ENCODE results near the gene TNFRSF18. TPM values are rescaled to one million over a fixed set of nuclear protein-coding genes. Genes with fewer than 3 reads are reported as not detected.

The TNFRSF18 gene
- polyA plus RNA-seq, 1 donor: 0.38 TPM

DNA sequence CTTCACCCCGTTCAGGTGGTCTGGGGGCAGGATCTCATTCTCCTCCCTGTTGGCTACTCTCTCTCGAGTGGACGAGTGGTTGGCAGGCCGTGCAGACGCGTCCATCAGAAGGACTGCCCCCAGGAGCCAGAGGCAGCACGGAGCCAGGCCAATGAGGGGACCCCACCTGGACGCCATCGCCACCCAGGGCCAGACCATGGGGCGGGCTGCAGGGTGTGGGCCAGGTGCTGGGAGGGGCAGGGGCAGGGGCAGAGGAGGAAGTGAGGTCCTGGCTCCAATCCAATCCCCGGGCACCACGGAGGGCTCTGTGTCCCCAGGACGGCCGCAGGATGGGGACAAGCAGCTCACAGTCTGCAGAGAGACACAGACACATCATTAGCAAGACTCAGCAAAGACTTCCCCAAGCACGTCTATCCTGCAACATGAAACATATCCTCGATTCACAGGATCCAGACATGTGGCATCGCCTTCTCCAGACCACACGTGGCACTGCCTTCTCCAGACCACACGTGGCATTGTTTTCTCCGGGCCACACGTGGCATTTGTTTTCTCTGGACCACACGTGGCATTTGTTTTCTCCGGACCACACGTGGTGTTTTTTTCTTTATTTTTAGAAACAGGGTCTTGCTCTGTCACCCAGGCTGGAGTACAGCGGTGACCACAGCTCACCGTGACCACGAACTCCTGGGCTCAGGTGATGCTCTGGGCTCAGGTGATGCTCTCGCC, 22.4 kb upstream of the TNFRSF18 start:
- no peak for DNase-seq

DNA sequence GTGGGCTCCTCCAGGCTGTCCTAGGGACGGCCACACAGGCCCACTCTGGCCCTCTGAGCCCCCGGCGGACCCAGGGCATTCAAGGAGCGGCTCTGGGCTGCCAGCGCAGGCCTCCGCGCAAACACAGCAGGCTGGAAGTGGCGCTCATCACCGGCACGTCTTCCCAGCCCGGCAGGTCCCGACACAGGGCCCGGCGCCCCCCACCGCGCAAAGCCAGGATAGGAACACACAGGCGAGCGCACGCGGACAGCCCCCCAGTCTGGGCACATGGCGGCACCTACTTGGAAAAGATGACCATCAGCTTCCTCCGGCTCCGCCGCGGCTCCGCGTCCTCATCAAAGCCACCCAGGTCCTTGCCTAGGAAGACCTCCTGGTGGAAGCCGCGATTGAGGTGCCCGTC, 21.8 kb upstream of the TNFRSF18 start:
- no peak for DNase-seq

DNA sequence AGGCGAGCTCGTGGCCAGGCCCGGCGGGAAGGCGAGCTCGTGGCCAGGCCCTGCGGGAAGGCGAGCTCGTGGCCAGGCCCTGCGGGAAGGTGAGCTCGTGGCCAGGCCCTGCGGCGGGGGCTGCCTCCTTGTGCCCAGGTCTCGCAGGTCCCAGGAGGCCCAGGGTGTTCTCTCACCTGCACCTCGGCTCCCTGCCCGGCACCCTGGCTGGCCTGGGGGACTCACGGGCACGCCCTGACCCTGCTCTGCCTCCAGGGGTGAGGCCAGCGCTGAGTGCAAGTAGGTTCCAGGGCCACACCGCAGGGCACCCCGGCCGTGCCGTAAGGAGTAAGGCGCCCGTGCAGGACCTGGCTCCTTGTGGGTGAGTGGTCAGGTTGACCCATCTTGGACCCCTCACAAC, 21.0 kb upstream of the TNFRSF18 start:
- no peak for DNase-seq

DNA sequence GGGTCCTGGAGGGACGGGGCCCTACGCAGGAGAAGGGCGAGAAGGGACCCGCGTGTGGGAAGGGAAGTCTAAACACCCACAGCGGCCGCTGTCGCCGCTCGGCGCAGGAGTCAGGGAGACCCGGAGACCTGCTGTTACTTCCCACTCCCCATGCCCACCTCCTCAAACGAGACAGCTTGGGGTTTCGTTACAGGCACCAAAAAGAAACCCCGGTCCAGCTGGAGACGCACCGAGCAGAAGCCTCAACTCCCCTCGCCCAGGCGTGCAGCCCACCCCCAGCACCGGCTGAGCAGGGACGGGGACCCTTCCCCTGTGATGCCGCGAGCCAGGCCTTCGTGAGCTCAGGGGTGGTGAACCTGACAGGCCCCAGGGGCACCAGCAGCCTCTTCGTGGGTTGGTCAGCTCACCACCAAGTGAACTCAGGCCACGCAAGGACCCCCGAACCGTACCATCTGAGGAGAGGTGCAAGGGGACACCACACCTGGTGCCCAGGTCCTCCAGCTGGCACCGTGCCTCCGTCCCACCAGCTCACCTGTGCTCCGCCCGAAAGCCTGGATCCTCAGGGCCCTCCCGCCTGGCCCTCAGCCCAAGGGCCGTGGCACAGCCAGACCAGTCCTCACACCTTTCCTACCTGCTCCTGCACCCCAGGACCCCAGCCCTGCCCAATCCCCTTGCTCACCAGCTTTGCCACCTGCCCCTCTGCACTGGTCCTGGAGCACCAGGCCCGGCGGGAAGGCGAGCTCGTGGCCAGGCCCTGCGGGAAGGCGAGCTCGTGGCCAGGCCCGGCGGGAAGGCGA, 20.4 kb upstream of the TNFRSF18 start:
- no peak for DNase-seq

DNA sequence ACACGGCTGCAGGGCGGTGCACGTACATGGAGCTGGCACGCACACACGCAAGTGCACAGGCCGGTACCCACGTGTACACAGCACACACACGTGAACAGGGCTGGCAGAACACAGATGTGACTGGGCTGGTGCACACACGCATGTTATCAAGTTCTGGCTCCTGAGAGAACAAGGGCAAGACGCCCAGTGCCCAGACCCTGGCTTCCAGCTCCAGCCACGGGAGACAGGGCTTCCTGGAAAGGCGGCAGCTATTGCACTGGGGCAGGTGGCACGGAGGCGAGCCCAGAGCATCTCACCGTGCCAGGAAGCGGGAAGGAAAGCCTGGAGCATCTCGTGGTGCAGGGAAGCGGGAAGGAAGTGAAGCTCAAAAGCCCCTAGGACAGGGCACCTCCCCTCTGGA, 19.5 kb upstream of the TNFRSF18 start:
- DNase-seq: no peak

DNA sequence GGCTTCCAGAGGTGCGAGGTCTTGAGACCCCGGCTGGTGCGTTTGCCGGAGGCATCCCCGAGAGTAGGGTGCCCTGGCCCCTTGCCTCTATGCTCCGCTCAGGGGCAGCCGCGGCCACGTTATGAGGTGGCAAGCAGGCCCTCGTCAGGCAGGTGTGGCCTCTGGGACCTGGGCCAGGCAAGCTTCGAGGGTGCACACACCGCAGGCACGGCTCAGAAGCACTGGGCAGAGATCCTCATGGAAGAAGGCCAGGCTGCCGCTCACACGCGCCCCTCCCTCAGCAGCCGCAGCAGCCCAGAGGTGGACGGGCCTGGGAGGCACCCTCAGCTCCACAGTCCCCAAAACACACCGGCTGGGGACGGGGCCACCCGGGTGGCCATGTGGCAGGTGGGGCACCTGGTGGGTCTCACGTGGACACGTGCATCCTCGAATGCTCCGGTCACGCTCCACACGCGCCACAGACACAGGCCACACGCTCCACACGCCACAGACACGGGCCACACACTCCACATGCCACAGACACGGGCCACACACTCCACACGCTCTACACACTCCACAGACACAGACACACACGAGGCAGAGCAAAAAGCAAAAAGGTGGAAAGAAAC, 18.9 kb upstream of the TNFRSF18 start:
- DNase-seq: no peak

DNA sequence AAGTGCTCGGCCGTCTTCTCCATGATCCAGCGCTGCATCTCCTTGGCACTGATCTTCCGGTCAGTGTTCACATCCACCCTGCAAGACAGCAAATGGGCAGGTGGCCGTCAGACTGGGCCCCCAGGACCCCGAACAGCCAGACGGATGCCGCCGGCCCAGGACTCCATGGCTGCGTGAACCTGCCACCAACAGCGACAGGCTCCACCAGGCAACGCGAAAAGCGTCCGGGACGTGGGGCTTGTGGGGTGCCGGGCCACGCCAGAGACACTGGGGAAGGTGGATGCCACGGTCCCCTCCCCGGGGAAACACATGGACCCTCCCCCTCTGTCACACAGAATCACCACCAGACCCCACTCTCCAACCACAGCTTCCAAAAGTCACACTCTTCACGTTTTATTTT, 17.5 kb upstream of the TNFRSF18 start:
- DNase-seq: no peak

DNA sequence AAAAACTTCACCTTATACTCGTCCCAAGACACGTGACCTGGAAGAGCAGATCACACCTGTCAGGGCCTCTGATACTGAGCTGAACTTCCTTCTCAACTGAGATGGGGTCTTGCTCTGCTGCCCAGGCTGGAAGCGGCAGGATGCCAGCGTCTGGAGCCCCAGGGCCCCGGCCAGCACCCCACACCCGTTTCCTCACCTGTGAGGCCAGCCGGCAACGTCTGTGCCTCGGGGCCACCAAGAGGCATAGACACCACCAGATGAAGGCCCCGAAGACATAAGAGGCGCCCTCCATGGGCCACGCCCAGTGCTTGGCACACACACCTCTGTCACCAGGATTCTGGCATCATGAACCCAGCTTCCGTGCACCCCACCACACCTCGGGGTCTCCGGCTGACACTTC, 16.9 kb upstream of the TNFRSF18 start:
- DNase-seq: no peak

DNA sequence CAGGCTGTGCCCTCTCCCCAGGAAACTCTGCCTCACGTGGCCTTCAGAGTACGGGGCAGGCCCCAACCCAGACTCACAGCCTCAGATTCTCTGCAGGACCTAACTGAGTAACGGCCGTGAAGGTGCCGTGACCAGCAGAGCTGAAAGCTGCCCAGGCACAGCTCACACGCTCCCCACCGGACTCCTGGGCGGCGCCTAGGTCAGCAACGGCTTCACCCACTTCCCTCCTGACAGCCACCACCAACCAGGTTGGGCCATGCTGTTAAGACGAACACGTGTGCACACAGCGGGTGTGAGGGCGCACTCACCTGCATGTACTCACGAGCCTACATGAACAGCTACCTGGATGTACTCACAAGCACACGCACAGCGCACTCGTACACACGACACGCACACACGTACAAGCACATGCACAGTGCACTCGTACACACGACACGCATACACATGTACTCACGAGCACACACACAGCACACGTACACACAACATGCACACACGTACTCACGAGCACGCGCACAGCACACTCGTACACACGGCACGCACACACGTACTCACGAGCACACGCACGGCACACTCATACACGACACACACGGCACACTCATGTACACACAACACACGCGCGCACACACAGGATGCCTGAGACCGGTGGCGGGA, 16.3 kb upstream of the TNFRSF18 start:
- no peak for DNase-seq

DNA sequence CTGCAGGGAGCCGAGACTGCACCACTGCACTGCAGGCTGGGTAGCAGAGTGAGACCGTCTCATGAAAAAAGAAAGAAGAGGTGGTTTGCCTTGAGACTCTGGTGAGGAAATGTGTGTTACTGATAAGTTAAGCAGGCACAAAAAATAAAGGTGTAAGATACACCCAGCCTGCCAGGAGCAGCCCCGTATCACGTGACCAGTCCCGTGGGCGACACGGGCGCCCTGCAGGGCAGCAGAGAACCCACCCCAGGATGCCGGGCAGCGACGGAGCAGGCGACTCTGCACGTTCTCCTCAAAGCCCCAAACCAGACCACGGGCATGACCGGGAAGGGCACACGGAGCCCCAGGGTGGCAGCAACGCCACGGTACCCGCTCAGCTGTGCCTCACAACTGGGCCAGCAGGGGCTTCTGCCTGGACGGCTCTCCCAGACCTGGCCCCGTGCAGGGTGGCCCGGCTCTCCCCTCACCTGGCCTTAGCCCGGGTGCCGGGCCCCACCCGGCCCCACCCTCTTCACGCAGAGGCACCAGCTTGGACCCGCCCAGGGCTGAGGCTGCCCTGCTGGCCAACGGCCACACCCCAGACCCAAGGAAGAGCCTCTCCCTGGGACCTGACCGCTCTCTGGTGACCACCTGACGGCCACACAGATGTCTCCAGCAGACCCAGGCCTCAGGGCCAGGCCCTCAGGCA, 15.6 kb upstream of the TNFRSF18 start:
- no peak for DNase-seq

DNA sequence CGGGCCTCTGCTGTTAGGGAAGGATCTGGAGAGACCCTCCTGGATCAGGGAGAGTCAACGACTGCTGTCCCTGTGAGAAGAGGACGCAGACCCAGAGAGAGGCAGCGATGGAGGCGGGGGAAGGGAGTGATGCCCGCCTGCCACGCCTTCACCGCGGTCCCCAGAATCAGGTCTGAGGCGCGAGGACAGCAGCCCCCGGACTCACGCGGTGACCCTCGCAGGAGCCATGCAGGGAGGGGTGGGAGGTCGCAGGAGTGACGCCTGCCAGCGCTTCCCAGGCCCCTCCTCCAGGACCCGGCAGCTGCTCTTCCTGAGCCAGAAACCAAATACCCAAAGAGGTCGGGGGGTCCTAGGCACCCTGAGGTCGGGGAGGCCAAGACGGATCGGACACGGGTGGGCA, 13.8 kb upstream of the TNFRSF18 start:
- no peak for DNase-seq

DNA sequence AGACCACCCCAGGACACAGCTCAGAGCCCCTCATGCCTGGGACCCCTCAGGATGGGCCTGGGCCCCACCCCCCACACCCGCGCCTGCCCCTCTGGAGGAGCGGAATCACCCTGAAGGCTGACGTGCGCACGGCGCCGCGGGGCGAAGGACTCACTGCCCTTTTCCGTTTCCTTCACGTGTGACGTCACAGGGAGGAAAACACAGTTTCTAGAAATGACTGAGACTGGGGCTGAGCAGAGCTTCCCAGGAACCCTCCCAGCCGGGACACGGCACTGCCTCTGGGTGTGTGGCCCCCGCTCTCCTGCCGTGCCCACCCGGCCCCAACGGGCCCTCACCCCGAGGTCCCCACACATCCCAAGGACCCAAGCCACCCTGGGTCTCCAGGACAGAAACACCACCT, 12.9 kb upstream of the TNFRSF18 start:
- DNase-seq: no peak

DNA sequence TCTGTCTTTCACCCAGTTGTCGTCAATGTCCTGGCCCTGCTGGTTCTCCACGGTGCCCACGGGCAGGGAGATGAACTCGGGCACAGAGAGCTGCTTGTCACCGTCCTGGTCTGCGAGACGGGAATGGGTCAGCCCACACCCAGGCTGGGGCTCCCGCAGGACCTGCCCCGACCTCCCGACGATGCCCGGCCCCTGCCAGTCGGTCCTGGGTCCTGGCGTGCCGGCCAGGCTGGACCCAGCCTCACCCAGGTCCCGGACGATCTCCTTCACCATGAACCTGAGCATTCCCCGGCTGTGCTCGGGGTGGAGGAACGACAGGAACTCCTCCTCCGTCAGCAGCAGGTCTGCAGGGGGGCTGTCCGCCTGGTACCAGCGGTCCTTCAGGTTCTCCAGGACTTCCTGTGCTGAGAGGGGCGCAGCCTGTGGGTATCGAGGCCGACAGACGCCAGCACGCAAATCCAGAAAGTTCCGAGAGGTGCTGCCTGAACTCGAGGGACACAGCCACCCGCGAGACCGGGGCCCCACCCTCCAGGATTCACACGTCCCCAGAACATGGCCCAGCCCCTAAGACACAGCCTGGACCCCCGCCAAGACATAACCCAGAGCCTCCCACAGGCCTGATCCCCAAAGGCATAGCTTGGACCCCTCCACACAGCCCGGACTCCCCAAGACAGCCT, 12.3 kb upstream of the TNFRSF18 start:
- DNase-seq: no peak

DNA sequence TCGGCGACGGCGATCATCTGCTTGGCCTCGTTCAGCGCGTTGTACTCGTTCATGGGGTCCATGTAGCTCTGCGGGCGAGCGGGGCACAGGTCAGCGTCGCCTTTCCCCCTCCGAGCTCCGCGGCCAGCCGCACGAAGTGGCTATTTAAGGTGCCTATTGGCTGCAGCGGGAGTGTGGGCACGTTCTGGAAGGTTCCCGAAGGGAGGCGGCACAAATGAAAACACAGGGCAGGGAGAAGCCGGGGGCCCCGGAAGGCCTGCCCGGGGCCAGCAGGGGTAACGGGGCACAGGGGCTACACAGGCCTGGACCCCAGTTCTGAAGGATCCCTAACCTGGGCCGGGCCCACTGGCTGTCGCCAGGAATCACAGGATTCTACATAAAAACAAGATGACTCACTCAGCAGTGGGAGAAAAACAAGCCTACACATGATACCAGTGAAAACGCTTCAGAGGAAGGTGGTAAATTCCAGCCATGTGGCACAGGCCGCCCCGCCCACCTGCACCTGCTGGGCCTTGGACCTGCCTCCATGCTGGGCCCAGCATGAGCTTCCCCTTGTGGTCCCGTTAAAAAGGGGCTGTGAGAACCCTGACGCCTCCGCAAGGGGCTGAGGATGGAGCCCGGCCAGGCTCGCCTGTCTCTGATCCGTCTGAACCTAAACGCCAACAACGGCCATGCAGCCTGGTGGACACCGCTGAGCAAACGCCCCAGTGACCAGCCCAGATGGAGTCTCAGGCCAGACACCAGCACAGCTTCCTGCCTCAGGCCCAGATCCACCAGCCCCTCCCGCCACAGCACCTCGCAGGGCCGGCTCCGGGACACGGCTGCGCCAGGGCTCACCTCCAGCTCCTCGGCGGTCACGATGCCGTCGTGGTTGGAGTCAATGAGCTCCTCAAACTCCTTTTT, 11.5 kb upstream of the TNFRSF18 start:
- no peak for DNase-seq

DNA sequence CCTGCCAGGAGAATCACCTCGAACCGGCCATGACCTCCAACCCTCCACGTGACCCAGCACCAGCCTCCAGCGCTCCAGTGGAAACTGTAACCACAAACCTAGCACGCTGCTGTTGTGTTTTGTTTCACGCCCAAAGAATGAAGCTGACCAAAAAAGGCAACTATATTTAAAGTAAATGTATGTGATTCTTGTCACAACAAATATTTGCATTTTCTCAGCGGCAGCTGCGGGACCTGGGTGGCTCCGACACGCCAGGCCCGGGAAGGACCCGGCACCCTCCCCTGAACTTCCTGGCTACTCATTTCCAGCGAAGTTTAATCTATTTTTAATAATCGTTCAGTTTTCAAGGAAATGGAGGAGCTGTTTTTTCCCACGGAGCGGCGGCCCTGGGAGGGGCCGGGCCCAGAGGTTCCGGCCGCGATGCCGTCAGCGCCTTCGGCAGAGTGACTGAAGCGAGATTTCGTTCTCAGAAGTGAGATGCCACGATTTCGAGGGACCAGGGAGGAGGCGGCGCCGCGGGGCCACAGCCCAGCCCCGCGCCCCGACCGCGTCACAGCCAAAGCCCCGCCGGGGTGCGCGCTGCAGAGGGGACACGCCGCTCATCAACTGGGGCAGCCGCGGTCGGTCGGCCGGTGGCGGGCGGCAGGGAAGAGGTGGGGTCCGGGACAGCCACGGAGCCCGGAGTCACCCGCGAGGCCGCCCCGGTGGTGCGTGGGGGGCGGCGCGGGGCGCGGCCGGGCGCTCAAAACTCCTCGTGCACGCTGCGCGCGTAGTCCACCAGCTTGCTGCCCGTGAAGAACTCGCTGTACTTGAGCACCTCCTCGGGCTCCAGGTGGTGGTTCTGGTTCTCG, 10.6 kb upstream of the TNFRSF18 start:
- no peak for DNase-seq

DNA sequence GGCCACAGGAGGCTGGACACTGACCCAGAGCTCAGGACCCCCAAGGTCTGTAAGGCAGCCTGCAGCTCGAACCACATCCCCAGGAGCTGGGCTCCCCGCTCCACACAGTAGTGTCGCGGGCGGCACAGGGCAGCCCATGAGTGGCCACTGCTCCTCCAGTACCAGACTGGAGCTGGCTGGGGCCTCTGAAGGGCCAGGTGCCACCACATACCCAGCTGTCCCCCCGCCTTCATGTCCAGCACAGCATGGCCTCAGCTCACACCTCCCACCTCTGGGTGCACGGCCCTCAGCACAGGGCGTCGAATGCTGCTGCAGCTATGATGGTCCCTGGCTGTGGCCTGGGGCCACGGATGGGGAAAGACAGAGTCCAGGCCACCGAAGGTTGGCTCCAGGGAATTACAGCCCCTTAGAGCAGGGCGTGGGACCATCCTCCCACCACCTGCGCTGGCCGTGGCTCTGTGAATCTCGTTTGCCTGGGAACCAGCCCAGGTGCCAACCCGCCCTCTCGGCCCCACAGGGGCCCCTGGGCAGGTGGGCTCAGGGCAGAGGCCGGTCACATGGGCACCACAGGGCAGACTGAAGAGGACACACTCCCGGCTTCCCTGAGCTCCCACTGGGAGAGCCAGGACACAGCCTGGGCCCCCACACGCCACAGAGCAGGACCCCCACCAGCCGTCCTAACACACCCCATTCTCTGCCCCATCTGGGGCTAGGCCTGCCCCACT, 9.7 kb upstream of the TNFRSF18 start:
- DNase-seq: no peak

DNA sequence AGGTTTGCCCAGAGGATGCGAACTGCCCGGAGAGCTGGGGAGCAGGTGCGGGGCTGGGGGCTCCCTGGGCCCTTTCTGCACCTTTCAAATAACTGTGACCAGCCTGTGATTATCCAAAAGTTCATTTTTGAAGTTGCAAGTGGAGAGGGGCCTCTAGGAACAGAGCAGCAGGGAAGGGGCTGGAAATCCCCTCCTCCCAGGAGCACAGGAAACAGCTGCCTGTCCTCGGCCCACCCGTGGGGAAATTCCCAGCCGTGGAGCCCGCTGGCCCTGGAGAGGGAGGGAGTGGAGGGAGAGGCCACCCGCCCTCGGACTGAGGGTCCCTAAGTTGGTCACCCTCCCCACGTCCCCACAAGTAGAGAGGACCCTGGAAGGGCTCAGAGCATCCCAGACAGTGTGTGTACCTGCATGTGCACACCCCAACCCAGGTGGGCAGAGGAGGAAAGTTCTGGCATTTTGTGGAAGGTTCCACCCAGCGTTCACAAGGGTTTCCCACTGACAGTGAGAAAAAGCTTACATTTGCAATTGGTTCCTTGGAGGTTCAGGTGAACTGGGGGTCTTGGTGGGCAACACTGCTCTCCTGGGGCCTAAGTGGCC, 8.8 kb upstream of the TNFRSF18 start:
- DNase-seq: no peak
